ENCODE data around the gene TFF2. TPM values are rescaled to one million over a fixed set of nuclear protein-coding genes. Genes with fewer than 3 reads are reported as not detected.

Gene TFF2
- polyA plus RNA-seq, 1 donor (not counting 4 experiments of a cell fraction or from before 2014, with no cell fraction given), result not detected

- Histone ChIP-seq H3K27ac (ENCODE audit: control insufficient read depth, insufficient read depth, low read length) (no peak overlapping the region), H3K9me1 (ENCODE audit: control insufficient read depth, extremely low read depth, insufficient read depth, low read length) (no peaks in the 10 kb centered on the region), H2AFZ (ENCODE audit: control insufficient read depth, low read length) (no peak overlapping the region), H3K79me2 (ENCODE audit: control insufficient read depth, insufficient read depth, low read length) (no peaks in the 10 kb centered on the region), H3K9ac (ENCODE audit: control insufficient read depth, extremely low read depth, insufficient read depth, low read length) (no peak overlapping the region), H4K20me1 (ENCODE audit: control insufficient read depth, extremely low read depth, insufficient read depth, low read length) (no peaks in the 10 kb centered on the region), H3K4me1 (ENCODE audit: control insufficient read depth, extremely low read depth, insufficient read depth, low read length) (no peaks in the 10 kb centered on the region), H3K27me3 (ENCODE audit: control insufficient read depth, extremely low read depth, insufficient read depth, low read length) (peaks cover 27% of the 10 kb centered on the region), H3K9me3 (ENCODE audit: control insufficient read depth, low read depth, low read length) (no peaks in the 10 kb centered on the region), H3K36me3 (ENCODE audit: control insufficient read depth in 2 of 2, extremely low read depth in 1 of 2, insufficient read depth in 2 of 2, low read length in 2 of 2) (no peaks in the 10 kb centered on the region), H3K4me3 (ENCODE audit: control insufficient read depth in 2 of 3, extremely low read depth in 1 of 3, insufficient read depth in 2 of 3, low read depth in 1 of 3, low read length in 3 of 3) (no peak overlapping the region), H3K4me2 (ENCODE audit: control insufficient read depth, extremely low read depth, insufficient read depth, low read depth, low read length) (no peak overlapping the region)
- TF ChIP-seq CTCF (optimal IDR thresholded peaks at IDR 0.05 in 1 of 3, IDR thresholded peaks at IDR 0.05 in 1 of 3, conservative IDR thresholded peaks at IDR 0.05 in 1 of 3; ENCODE audit: extremely low read depth in 1 of 3, insufficient read depth in 2 of 3, low read length in 3 of 3) (no peak), EZH2 (IDR thresholded peaks at IDR 0.05; ENCODE audit: low read length) (no peak)
- dilution Hi-C loops (cut with MboI; ENCODE audit: extremely low pct_ligation_motif_present, low sequenced_read_pairs), result no loop called here
- no peak for FAIRE-seq
- DNase-seq (ENCODE audit: low read depth, low spot score), result no peak
Measured at GRCh38 chr21:42375966-42376337, 25.2 kb upstream of the TFF2 start.

- no peak overlapping the region for H3K27ac ChIP-seq (ENCODE audit: control insufficient read depth, insufficient read depth, low read length)
- no peak overlapping the region for H3K9ac ChIP-seq (ENCODE audit: control insufficient read depth, extremely low read depth, insufficient read depth, low read length)
- no peak for FAIRE-seq
- H3K9me3 ChIP-seq (ENCODE audit: control insufficient read depth, low read depth, low read length), result no peaks in the 10 kb centered on the region
- TF ChIP-seq EZH2 (IDR thresholded peaks at IDR 0.05; ENCODE audit: low read length), result no peak
- TF ChIP-seq CTCF (optimal IDR thresholded peaks at IDR 0.05 in 1 of 3, IDR thresholded peaks at IDR 0.05 in 1 of 3, conservative IDR thresholded peaks at IDR 0.05 in 1 of 3; ENCODE audit: extremely low read depth in 1 of 3, insufficient read depth in 2 of 3, low read length in 3 of 3), result no peak
- H3K4me2 ChIP-seq (ENCODE audit: control insufficient read depth, extremely low read depth, insufficient read depth, low read depth, low read length), result no peak overlapping the region
- no peaks in the 10 kb centered on the region for H4K20me1 ChIP-seq (ENCODE audit: control insufficient read depth, extremely low read depth, insufficient read depth, low read length)
- no peak for DNase-seq (ENCODE audit: low read depth, low spot score)
- dilution Hi-C loops (cut with MboI; ENCODE audit: extremely low pct_ligation_motif_present, low sequenced_read_pairs), result no loop called here
- no peaks in the 10 kb centered on the region for H3K36me3 ChIP-seq (ENCODE audit: control insufficient read depth in 2 of 2, extremely low read depth in 1 of 2, insufficient read depth in 2 of 2, low read length in 2 of 2)
- no peaks in the 10 kb centered on the region for H3K79me2 ChIP-seq (ENCODE audit: control insufficient read depth, insufficient read depth, low read length)
- H3K4me3 ChIP-seq (ENCODE audit: control insufficient read depth in 2 of 3, extremely low read depth in 1 of 3, insufficient read depth in 2 of 3, low read depth in 1 of 3, low read length in 3 of 3), result no peak overlapping the region
- no peaks in the 10 kb centered on the region for H3K9me1 ChIP-seq (ENCODE audit: control insufficient read depth, extremely low read depth, insufficient read depth, low read length)
- H3K4me1 ChIP-seq (ENCODE audit: control insufficient read depth, extremely low read depth, insufficient read depth, low read length), result no peaks in the 10 kb centered on the region
- H2AFZ ChIP-seq (ENCODE audit: control insufficient read depth, low read length), result no peak overlapping the region
- H3K27me3 ChIP-seq (ENCODE audit: control insufficient read depth, extremely low read depth, insufficient read depth, low read length), result peaks cover 27% of the 10 kb centered on the region
Measured at GRCh38 chr21:42375506-42375905, 24.7 kb upstream of the TFF2 start.

Data from keratinocyte (primary cell).